ENCODE results near the gene LRRC26. TPM values are rescaled to one million over a fixed set of nuclear protein-coding genes. Genes with fewer than 3 reads are reported as not detected.

Gene LRRC26
- total and polyA plus RNA-seq, 2 of the 13 experiments (the other 11 are each of a cell fraction or from before 2014, with no cell fraction given): not detected

DNA sequence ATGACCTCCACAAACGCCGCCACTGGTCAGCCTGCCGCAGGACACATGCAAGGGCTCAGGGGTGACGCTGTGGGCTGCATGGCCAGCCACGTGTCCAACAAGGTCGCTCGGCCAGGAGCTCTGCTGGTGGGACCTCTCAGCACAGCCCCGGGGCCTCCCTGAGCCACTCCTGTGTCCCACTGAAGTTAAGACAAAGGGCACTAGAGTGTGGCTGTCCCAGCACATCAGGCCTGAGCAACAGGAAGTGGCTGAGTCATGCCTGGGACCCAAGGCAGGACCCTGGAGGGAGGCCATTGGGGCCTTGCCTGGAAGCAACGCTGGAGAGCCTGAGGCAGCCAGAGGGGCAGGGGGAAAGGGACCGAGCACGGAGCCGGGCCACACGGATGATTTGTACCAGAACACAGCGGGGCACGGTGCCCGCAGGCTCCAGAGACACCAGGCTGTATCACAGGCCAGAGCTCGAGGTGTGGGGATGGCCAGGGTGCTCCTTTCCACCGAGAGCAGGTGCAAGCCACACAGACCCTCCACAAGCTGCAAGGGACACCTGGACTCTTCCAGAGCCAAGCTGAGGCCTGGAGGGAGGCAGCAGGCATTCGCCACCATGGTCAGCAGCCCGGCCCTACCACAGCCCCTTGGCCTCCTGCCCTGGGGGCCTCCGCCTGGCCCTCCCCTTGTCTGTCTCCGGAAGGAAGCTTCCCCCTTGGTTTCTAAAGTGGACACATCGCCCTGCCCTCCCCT lies 8.5 kb upstream of the LRRC26 start:
- Histone ChIP-seq H4K20me1 (ENCODE audit: insufficient read depth, low read length) (no peaks in the 10 kb centered on the region), H3K27me3 (ENCODE audit: control insufficient read depth in 1 of 2, insufficient read depth in 2 of 2, low read length in 2 of 2) (no peaks in the 10 kb centered on the region), H3K4me1 (ENCODE audit: insufficient read depth, low read length) (no peaks in the 10 kb centered on the region), H3K9ac (ENCODE audit: insufficient read depth, low read depth, low read length) (no peak overlapping the region), H3K79me2 (ENCODE audit: insufficient read depth, low read length) (no peaks in the 10 kb centered on the region), H3K4me3 (replicated peaks in 1 of 3; ENCODE audit: insufficient read depth in 1 of 3, low read depth in 2 of 3, low read length in 3 of 3) (no peak overlapping the region), H3K36me3 (replicated peaks in 1 of 2; ENCODE audit: control insufficient read depth in 1 of 2, insufficient read depth in 2 of 2, low read length in 2 of 2) (peaks cover 18% of the 10 kb centered on the region in 2 experiments; a peak in 4 of 5 replicates), H3K4me2 (ENCODE audit: low read depth, low read length) (no peak overlapping the region), H3K9me3 (ENCODE audit: low read length) (no peaks in the 10 kb centered on the region), H3K27ac (ENCODE audit: extremely low read length, insufficient read depth, low read length) (no peak overlapping the region), H2AFZ (ENCODE audit: low read length) (no peak overlapping the region)
- in situ Hi-C loops (cut with HindIII; ENCODE audit: extremely low pct_ligation_motif_present, low pct_unique_long_range_greater_than_20kb) (no loop called here), intact Hi-C loops (cut with micrococcal nuclease; ENCODE audit: unreplicated experiment) (loop anchor here (10.0 kb wide), 1 partner anchor 64 kb away; the partner anchor contains the start of gene DPP7)
- CTCF ChIA-PET (ENCODE audit: low intra/inter-chr PET ratio, low total read pairs): no interaction called here
- ATAC-seq (no peak), FAIRE-seq (no peak), DNase-seq (ENCODE audit: low spot score) (no peak)
- no TSS peak for BruUV-seq (replicated peaks)
- POLR2A ChIA-PET: no interaction called here
- 89% methylated on average over 11 of the region's 23 CpGs for WGBS (ENCODE audit: low lambda C conversion rate)
- no peak for TF ChIP-seq ZFP62 (CRISPR knock-in tag; IDR thresholded peaks at IDR 0.05)
- TF ChIP-seq, protein P1, sequence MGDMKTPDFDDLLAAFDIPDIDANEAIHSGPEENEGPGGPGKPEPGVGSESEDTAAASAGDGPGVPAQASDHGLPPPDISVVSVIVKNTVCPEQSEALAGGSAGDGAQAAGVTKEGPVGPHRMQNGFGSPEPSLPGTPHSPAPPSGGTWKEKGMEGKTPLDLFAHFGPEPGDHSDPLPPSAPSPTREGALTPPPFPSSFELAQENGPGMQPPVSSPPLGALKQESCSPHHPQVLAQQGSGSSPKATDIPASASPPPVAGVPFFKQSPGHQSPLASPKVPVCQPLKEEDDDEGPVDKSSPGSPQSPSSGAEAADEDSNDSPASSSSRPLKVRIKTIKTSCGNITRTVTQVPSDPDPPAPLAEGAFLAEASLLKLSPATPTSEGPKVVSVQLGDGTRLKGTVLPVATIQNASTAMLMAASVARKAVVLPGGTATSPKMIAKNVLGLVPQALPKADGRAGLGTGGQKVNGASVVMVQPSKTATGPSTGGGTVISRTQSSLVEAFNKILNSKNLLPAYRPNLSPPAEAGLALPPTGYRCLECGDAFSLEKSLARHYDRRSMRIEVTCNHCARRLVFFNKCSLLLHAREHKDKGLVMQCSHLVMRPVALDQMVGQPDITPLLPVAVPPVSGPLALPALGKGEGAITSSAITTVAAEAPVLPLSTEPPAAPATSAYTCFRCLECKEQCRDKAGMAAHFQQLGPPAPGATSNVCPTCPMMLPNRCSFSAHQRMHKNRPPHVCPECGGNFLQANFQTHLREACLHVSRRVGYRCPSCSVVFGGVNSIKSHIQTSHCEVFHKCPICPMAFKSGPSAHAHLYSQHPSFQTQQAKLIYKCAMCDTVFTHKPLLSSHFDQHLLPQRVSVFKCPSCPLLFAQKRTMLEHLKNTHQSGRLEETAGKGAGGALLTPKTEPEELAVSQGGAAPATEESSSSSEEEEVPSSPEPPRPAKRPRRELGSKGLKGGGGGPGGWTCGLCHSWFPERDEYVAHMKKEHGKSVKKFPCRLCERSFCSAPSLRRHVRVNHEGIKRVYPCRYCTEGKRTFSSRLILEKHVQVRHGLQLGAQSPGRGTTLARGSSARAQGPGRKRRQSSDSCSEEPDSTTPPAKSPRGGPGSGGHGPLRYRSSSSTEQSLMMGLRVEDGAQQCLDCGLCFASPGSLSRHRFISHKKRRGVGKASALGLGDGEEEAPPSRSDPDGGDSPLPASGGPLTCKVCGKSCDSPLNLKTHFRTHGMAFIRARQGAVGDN (CRISPR knock-in tag; IDR thresholded peaks at IDR 0.05): peak; percentile 40

Measured in HepG2 (cell line).